GM12878 (cell line): ENCODE measurements around the gene IGIP. TPM values are rescaled to one million over a fixed set of nuclear protein-coding genes. Genes with fewer than 3 reads are reported as not detected.

Experiments used
- ATAC-seq: fragments of 200-7000 bp; cut with Tn5 transposase; 3 replicates; pipeline ENCODE4 v1.9.1; 2020; ENCODE audit warnings: mild to moderate bottlenecking, moderate library complexity
- BruUV-seq: library from RNA; stranded (reverse); fragments of 400-500 nt; replicated peaks from 2 replicates; lab custom pipeline; 2021; lab: Mats Ljungman, UMichigan
- CTCF ChIA-PET: fragments of 300-600 bp; sonication (Branson Sonifier 250); formaldehyde crosslinking; extraction: SDS; loops from one replicate; lab custom pipeline; 2021; ENCODE audit warnings: inconsistent platforms; lab: Yijun Ruan, JAX
- POLR2A ChIA-PET: fragments of 350-600 bp; formaldehyde crosslinking; extraction: SDS; loops from one replicate; lab custom pipeline; 2021; ENCODE audit warnings: inconsistent platforms; lab: Charles Lee
- RAD21 ChIA-PET: fragments of 300-600 bp; sonication (Branson Sonifier 250); formaldehyde crosslinking; loops from one replicate; lab custom pipeline; 2023; ENCODE audit warnings: antibody characterized with exemption; ENCODE audit not compliant: unreplicated experiment; lab: Charles Lee
- SMC1A ChIA-PET: fragments of 300-600 bp; sonication (Branson Sonifier 250); formaldehyde crosslinking; loops from one replicate; lab custom pipeline; 2023; ENCODE audit not compliant: unreplicated experiment, uncharacterized antibody; lab: Charles Lee
- DNase-seq: peaks from one replicate; pipeline ENCODE4 v3.0.0-alpha.2; 2011; ENCODE audit warnings: low read depth, low spot score
- FAIRE-seq: peaks from 3 replicates; lab custom pipeline; 2011; peaks lifted over from hg19 to GRCh38; lab: Jason Lieb, UNC
- H2AFZ ChIP-seq: 2 replicates; pipeline ENCODE4 v1.6.0; 2011; ENCODE audit warnings: low read depth, low read length, control low read depth; ENCODE audit not compliant: control insufficient read depth
- H3K27ac ChIP-seq: 2 replicates; pipeline ENCODE4 v1.5.1; 2011; ENCODE audit warnings: control low read depth; ENCODE audit not compliant: control insufficient read depth, insufficient read depth
- H3K27me3 ChIP-seq, 2 experiments: replicated peaks in 1 of 2; 2 replicates each; pipeline versions ENCODE4 v1.6.0 to v1.6.1; 2011; ENCODE audit warnings: low read length in 1 of 2; ENCODE audit not compliant: control insufficient read depth in 2 of 2, insufficient read depth in 2 of 2
- H3K36me3 ChIP-seq, 2 experiments: 2 replicates each; pipeline ENCODE4 v1.5.1; 2011; ENCODE audit warnings: low read length in 1 of 2; ENCODE audit not compliant: control insufficient read depth in 2 of 2, insufficient read depth in 2 of 2
- H3K4me1 ChIP-seq: 2 replicates; pipeline ENCODE4 v1.6.1; 2011; ENCODE audit warnings: mild to moderate bottlenecking, low read length, moderate library complexity, mixed read lengths; ENCODE audit not compliant: control insufficient read depth, insufficient read depth
- H3K4me2 ChIP-seq: 2 replicates; pipeline ENCODE4 v1.6.0; 2011; ENCODE audit warnings: control low read depth; ENCODE audit not compliant: control insufficient read depth, insufficient read depth
- H3K4me3 ChIP-seq: fragments of 200-600 bp; sonication (generic); 2 replicates; pipeline ENCODE4 v1.5.1; 2016
- H3K79me2 ChIP-seq: 2 replicates; pipeline ENCODE4 v1.6.0; 2011; ENCODE audit warnings: low read length; ENCODE audit not compliant: control insufficient read depth, insufficient read depth
- H3K9ac ChIP-seq: 2 replicates; pipeline ENCODE4 v1.8.0; 2011; ENCODE audit warnings: low read length, control low read depth, mixed read lengths; ENCODE audit not compliant: control insufficient read depth, insufficient read depth
- H3K9me3 ChIP-seq: replicated peaks from 3 replicates; pipeline ENCODE4 v1.5.1; 2011; ENCODE audit warnings: mild to moderate bottlenecking, low read length; ENCODE audit not compliant: control insufficient read depth, insufficient read depth
- H4K20me1 ChIP-seq: 2 replicates; pipeline ENCODE4 v1.6.0; 2011; ENCODE audit not compliant: control insufficient read depth, insufficient read depth
- ZNF207 ChIP-seq: fragments of 450-650 bp; IDR thresholded peaks from 2 replicates; pipeline ENCODE4 v1.6.1; 2014; ENCODE audit warnings: antibody characterized with exemption, mild to moderate bottlenecking, borderline replicate concordance
- ZNF384 ChIP-seq: IDR thresholded peaks from 2 replicates; pipeline ENCODE4 v1.6.1; 2012; ENCODE audit warnings: low read depth, mild to moderate bottlenecking, low read length, improper control_type of control experiment, borderline replicate concordance
- WGBS: methylation state at CpG from one replicate; pipeline ENCODE4 v1.1.6; 2016; ENCODE audit warnings: low lambda C conversion rate; ENCODE audit not compliant: insufficient replicate concordance, insufficient coverage; ENCODE audit errors: missing lambda C conversion rate; 5-methylcytosine and 5-hydroxymethylcytosine counted together
- in situ Hi-C: fragments of 300-500 bp; cut with MboI; formaldehyde crosslinking; loops from 9 replicates; pipeline ENCODE4 v1.14.3; 2018; ENCODE audit warnings: mixed read lengths
- intact Hi-C: fragments of 100-400 bp; cut with micrococcal nuclease; formaldehyde crosslinking; loops from one replicate; pipeline ENCODE4 v1.14.2; 2022; ENCODE audit not compliant: unreplicated experiment
- polyA plus RNA-seq, 11 experiments: library from polyadenylated mRNA; depleted of rRNA in 4 of 11; unstranded in 6 of 11; stranded (reverse) in 5 of 11; fragments of >200 nt; fragmentation: Nextera tagmentation in 4 of 11; fragmentation: Illumina TruSeq in 1 of 11; extraction: Ambion mirVana in 4 of 11; extraction: Trizol in 1 of 11; gene quantifications; 1 replicate in 1 of 11; 2 replicates in 10 of 11; pipeline versions ENCODE4 v1.2.1 to v1.2.3, GENCODE V29; 2011 to 2016; ENCODE audit warnings: inconsistent platforms in 2 of 11, missing spikeins in 2 of 11, low read depth in 1 of 11
- total RNA-seq, 4 experiments: library from RNA; depleted of rRNA in 3 of 4; stranded (reverse); fragments of >200 nt in 3 of 4; fragmentation: Illumina TruSeq in 1 of 4; extraction: Trizol in 1 of 4; gene quantifications; 2 replicates each; pipeline versions ENCODE4 v1.2.1 to v1.2.3, GENCODE V29; 2013 to 2021
- TF ChIP-seq, protein P1 (sequence below): fragments of 450-650 bp; IDR thresholded peaks from 2 replicates; pipeline ENCODE4 v1.6.1; 2016; ENCODE audit warnings: mild to moderate bottlenecking, moderate library complexity, borderline replicate concordance

IGIP gene
- total and polyA plus RNA-seq, 10 of the 15 experiments (the other 5 are each of a cell fraction or from before 2014, with no cell fraction given): 0.58 to 3.3 (median 1.9) TPM

DNA sequence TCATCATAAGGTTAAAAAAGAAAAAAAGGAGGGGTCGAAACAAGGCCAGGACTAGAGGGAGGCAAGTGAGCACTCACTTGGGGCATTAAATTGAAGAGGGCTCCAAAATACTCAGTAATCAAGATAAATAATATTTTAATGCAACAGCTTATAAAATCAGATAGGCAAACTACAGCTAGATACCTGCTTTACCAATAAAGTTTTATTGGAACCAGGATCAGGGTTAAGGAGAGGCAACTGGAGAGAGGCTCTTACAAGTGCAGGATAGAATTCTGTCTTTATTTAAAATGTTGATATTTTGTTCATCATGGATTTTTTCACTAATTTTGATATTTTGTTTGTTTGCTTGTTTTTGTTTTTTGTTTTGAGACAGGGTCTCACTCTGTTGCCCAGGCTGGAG is 42.1 kb upstream of the IGIP start:
- no peak overlapping the region for H3K4me3 ChIP-seq
- H3K9me3 ChIP-seq: no peaks in the 10 kb centered on the region
- TF ChIP-seq ZNF384: no peak
- no peak for TF ChIP-seq ZNF207
- TF ChIP-seq, protein P1, sequence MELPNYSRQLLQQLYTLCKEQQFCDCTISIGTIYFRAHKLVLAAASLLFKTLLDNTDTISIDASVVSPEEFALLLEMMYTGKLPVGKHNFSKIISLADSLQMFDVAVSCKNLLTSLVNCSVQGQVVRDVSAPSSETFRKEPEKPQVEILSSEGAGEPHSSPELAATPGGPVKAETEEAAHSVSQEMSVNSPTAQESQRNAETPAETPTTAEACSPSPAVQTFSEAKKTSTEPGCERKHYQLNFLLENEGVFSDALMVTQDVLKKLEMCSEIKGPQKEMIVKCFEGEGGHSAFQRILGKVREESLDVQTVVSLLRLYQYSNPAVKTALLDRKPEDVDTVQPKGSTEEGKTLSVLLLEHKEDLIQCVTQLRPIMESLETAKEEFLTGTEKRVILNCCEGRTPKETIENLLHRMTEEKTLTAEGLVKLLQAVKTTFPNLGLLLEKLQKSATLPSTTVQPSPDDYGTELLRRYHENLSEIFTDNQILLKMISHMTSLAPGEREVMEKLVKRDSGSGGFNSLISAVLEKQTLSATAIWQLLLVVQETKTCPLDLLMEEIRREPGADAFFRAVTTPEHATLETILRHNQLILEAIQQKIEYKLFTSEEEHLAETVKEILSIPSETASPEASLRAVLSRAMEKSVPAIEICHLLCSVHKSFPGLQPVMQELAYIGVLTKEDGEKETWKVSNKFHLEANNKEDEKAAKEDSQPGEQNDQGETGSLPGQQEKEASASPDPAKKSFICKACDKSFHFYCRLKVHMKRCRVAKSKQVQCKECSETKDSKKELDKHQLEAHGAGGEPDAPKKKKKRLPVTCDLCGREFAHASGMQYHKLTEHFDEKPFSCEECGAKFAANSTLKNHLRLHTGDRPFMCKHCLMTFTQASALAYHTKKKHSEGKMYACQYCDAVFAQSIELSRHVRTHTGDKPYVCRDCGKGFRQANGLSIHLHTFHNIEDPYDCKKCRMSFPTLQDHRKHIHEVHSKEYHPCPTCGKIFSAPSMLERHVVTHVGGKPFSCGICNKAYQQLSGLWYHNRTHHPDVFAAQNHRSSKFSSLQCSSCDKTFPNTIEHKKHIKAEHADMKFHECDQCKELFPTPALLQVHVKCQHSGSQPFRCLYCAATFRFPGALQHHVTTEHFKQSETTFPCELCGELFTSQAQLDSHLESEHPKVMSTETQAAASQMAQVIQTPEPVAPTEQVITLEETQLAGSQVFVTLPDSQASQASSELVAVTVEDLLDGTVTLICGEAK: peak; percentile 54
- H3K27ac ChIP-seq: no peak overlapping the region
- no peaks in the 10 kb centered on the region for H4K20me1 ChIP-seq
- POLR2A ChIA-PET: no interaction called here
- in situ Hi-C loops (loop anchor here (5.0 kb wide), 1 partner anchor 69 kb away; no protein-coding TSS in a partner anchor), intact Hi-C loops (no loop called here)
- H3K36me3 ChIP-seq: no peaks in the 10 kb centered on the region
- H3K9ac ChIP-seq: no peak overlapping the region
- RAD21 ChIA-PET: interaction anchor here (1.7 kb wide), 1 partner anchor 13 kb away, joined by 3 read pairs; no protein-coding TSS in a partner anchor
- peaks cover 0 to 7% of the 10 kb centered on the region in 2 experiments for H3K27me3 ChIP-seq
- no peaks in the 10 kb centered on the region for H3K4me1 ChIP-seq
- H3K4me2 ChIP-seq: no peak overlapping the region
- SMC1A ChIA-PET: interaction anchor here (0.6 kb wide), 2 partner anchors 40 to 86 kb away, joined by 3 read pairs; no protein-coding TSS in a partner anchor
- 59% methylated on average over 1 of the region's 1 CpG for whole genome bisulfite sequencing
- FAIRE-seq (no peak), DNase-seq (no peak), ATAC-seq (no peak)
- BruUV-seq: no TSS peak
- CTCF ChIA-PET: interaction anchor here (1.3 to 2.5 kb wide), 2 partner anchors 22 to 59 kb away, joined by 4 to 9 read pairs; no protein-coding TSS in a partner anchor
- no peaks in the 10 kb centered on the region for H3K79me2 ChIP-seq
- no peak overlapping the region for H2AFZ ChIP-seq
